LNCaP clone FGC (cell line): ENCODE measurements around the gene MTA1.

Experiments
- DNase-seq: peaks from one replicate; pipeline ENCODE4 v3.0.0-alpha.2; 2011; ENCODE audit warnings: low read depth
- H3K4me3 ChIP-seq: 2 replicates; pipeline ENCODE4 v1.5.1; 2011; ENCODE audit warnings: mild to moderate bottlenecking, low read depth, low read length, control low read depth
- CTCF ChIP-seq: IDR thresholded peaks from 2 replicates; pipeline ENCODE4 v1.5.1; 2012; ENCODE audit warnings: mild to moderate bottlenecking; ENCODE audit not compliant: control insufficient read depth, insufficient read depth; ENCODE audit errors: extremely low read depth

Gene MTA1

GRCh38 chr14:105471297-105471821, 51.7 kb downstream of the MTA1 start:
- H3K4me3 ChIP-seq: no peak overlapping the region
- TF ChIP-seq CTCF: no peak
- no peak for DNase-seq

- no peak for TF ChIP-seq CTCF
- H3K4me3 ChIP-seq: no peak overlapping the region
- DNase-seq: no peak
These were observed 52.3 kb downstream of the MTA1 start for GRCh38 chr14:105471823-105472485.

- DNase-seq: no peak
- no peak overlapping the region; the same call in 1 of the 2 replicates for H3K4me3 ChIP-seq
- TF ChIP-seq CTCF: no peak
These were observed 52.9 kb downstream of the MTA1 start for GRCh38 chr14:105472486-105472991.

GRCh38 chr14:105473033-105473676, 53.5 kb downstream of the MTA1 start:
- TF ChIP-seq CTCF: no peak
- DNase-seq: no peak
- H3K4me3 ChIP-seq: peak overlapping the region; percentile 51

GRCh38 chr14:105473677-105474482, 54.3 kb downstream of the MTA1 start:
- TF ChIP-seq CTCF: no peak
- H3K4me3 ChIP-seq: peak overlapping the region; percentile 51
- DNase-seq: peak; percentile 73

- TF ChIP-seq CTCF: no peak
- peak within 1 kb of the TSS; percentile 57 for H3K4me3 ChIP-seq
- no peak for DNase-seq
These were observed 55.0 kb downstream of the MTA1 start, which contains the start of gene CRIP2 for GRCh38 chr14:105474483-105475268. CRIP2 (plus strand) TSS chr14:105474821; CDS start chr14:105474863, 42 bp downstream.
